GM08714 (cell line): Measurements from ENCODE around the gene SH3PXD2A.
"Not testable (repeated sequence)": the region's sequence is repeated elsewhere in the genome, so short reads cannot be mapped to it uniquely, and the experiment has no call there.

Experiments used
- H3K4me3 ChIP-seq: fragments of 200-500 bp; sonication (Bioruptor generic); 2 replicates; pipeline ENCODE4 v1.5.1; 2014; ENCODE audit warnings: mild to moderate bottlenecking, low read length, inconsistent platforms
- ZNF274 ChIP-seq: IDR thresholded peaks from 2 replicates; pipeline ENCODE4 v1.6.1; 2012; ENCODE audit warnings: mild to moderate bottlenecking, low read depth, low read length

Gene SH3PXD2A

GRCh38 chr10:103849212-103849877, 6.0 kb downstream of the SH3PXD2A start:
- no peak for TF ChIP-seq ZNF274
- H3K4me3 ChIP-seq = no peak overlapping the region

- no peak overlapping the region for H3K4me3 ChIP-seq
- TF ChIP-seq ZNF274 = no peak
Measured at GRCh38 chr10:103847909-103848468, 7.4 kb downstream of the SH3PXD2A start.

DNA sequence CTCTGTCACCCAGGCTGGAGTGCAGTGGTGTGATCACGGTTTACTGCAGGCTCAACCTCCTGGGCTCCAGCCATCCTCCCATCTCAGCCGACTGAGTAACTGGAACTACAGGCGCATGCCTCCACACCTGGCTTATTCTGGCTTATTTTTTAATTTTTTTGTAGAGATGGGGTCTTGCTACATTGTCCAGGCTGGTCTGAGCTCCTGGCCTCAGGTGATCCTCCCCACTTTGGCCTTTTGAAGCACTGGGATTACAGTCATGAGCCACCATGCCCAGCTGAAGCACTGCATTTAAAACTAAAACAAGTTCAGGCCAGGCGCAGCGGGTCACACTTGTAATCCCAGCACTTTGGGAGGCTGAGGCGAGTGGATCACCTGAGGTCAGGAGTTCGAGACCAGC, 8.0 kb downstream of the SH3PXD2A start:
- H3K4me3 ChIP-seq = no peak overlapping the region
- no peak for TF ChIP-seq ZNF274

DNA sequence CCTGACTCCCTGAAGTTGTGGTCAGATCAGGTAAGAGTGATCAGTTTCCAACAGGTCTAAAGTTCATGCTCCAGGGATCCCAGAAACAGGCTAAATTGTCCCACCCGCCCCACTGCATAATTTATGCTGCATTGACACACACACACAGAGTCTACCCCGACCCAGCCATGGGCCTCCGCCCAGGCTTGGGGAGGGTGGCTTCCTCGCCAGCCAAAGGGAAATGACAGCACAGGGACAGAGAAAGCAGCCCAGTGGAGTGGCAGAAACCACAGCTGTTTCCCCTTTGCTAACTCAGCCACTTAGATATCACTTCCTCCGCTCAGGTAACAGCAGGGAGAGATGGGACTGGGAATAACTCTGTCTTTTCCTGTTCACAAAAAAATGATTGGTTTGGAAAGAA, 9.4 kb downstream of the SH3PXD2A start:
- H3K4me3 ChIP-seq = no peak overlapping the region
- TF ChIP-seq ZNF274 = no peak

- not testable (repeated sequence) for H3K4me3 ChIP-seq
Measured at GRCh38 chr10:103845346-103845745, 10.0 kb downstream of the SH3PXD2A start.

DNA sequence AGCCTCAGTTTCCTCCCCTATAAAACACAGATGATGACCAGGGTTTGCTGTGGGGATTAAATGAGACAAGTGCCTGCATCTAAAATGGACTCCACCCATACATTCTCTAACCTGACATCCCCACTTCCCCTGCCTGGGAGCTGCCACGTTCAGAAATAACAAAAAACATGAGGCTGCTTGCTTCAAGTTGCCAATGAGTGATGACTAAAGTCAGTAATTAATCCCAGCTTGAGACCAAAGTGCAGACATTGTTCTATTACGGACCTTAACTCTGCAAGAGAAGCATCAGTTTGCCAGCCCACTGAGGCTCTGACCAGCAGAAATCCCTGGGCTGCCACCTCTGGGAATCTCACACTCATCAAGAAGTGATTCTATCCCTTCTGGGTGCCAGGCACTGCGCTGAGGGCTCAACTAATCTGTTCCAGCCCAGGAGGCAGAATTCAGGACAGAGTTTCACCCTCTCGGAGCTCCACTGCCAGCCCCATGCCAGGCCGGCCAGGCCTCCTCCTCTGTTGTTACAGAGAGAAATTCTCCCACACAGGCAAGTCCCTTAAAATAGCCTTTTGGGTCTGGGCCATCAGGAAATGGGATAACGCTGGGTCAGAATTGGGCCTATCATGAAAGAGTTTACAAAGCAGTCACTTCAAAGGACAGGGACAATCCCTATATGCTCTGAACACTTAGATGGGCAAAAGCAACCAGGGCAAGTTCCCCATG, 11.4 kb downstream of the SH3PXD2A start:
- no peak overlapping the region for H3K4me3 ChIP-seq
- TF ChIP-seq ZNF274 = no peak

GRCh38 chr10:103843045-103843444, 12.3 kb downstream of the SH3PXD2A start:
- TF ChIP-seq ZNF274 = no peak
- no peak overlapping the region for H3K4me3 ChIP-seq

- TF ChIP-seq ZNF274 = no peak
Measured at GRCh38 chr10:103842605-103843004, 12.8 kb downstream of the SH3PXD2A start.

GRCh38 chr10:103841519-103841918, 13.9 kb downstream of the SH3PXD2A start:
- H3K4me3 ChIP-seq = no peak overlapping the region
- TF ChIP-seq ZNF274 = no peak

More at GRCh38 chr10:103842605-103843004, 12.8 kb downstream of the SH3PXD2A start:
- no peak overlapping the region for H3K4me3 ChIP-seq

DNA sequence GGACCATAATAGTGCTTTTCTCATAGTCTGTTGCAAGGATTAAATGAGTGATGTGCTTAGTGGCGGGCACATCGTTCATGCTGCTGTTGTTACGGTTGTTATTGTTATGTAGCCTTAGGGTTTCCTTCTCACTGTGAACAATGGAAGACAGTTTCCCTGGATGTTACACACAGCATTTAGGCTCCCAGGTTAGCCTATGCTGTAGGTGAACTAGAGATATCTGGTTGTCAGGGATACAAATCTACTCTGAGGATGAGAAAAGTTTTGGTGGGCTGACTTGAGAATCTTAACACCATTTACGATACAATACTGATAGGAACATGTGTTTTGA, 14.7 kb downstream of the SH3PXD2A start:
- no peak overlapping the region for H3K4me3 ChIP-seq
- TF ChIP-seq ZNF274 = no peak

- TF ChIP-seq ZNF274 = no peak
- H3K4me3 ChIP-seq = no peak overlapping the region
Measured at GRCh38 chr10:103839872-103840739, 15.3 kb downstream of the SH3PXD2A start.

GRCh38 chr10:103839519-103839871, 15.9 kb downstream of the SH3PXD2A start:
- no peak overlapping the region for H3K4me3 ChIP-seq

DNA sequence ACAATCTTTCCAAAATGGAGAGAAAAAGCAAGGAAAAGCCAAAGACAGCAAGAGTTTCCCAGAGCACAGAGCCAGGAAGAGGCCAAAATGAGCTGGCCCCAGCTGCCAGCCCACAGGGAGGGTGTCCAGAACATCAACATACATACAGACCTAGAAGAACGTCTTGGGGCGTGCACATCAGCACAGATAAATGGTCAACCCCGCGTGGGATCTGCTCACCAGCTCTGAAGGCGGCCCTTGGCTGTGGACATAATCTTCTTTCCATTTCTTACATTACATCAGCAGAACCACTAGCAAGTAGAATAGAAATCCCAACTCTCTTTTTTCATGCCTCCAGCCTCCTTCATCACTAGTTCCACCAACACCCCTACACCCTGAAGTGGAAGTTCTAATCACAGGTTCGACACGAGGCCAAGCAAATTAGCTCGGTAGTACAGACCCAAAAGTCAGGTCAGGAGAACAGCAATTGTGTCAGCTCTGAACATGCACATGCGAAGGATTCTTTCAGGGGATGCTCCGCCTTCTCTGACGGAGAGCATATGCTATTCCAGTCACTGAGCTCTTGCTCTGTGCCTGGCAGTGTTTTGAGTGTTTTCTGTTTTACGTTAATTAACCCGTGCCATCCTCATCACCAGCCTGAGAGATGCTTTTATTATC, 16.4 kb downstream of the SH3PXD2A start:
- H3K4me3 ChIP-seq = no peak overlapping the region
- no peak for TF ChIP-seq ZNF274

More at GRCh38 chr10:103839519-103839871, 15.9 kb downstream of the SH3PXD2A start:
- no peak for TF ChIP-seq ZNF274

DNA sequence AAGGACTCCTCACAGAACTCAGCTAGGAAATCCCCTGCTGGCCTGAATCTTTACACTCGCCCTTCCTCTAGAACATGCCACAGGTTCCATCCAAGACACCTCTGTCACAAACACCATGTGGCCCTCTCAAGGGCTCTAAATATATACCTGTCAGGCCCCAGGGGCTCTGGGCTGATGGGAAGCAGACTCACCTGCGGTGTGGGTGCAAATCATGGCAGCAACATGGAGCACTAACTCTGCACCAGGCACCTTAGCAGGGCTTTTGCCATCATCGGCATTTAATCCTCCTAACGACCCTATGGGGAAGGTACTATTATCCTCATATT, 17.3 kb downstream of the SH3PXD2A start:
- H3K4me3 ChIP-seq = no peak overlapping the region
- no peak for TF ChIP-seq ZNF274
